H9 (cell line): ENCODE measurements around the gene MALT1. TPM values are rescaled to one million over a fixed set of nuclear protein-coding genes. Genes with fewer than 3 reads are reported as not detected.

Experiments
- DNase-seq: peaks from one replicate; pipeline ENCODE4 v3.0.0-alpha.2; 2017
- H2AFZ ChIP-seq: one replicate; pipeline ENCODE4 v1.6.1; 2013; ENCODE audit warnings: mild to moderate bottlenecking, low read length, control low read depth, moderate library complexity
- H2AK5ac ChIP-seq: 2 replicates; pipeline ENCODE4 v1.6.1; 2013; ENCODE audit warnings: low read length, control low read depth, mixed read lengths; ENCODE audit not compliant: insufficient read length
- H2BK120ac ChIP-seq: one replicate; pipeline ENCODE4 v1.6.1; 2013; ENCODE audit warnings: low read depth, mild to moderate bottlenecking, low read length, control low read depth, inconsistent platforms; ENCODE audit not compliant: poor library complexity, severe bottlenecking
- H2BK12ac ChIP-seq: 2 replicates; pipeline ENCODE4 v1.6.1; 2013; ENCODE audit warnings: low read length, control low read depth, mixed read lengths, low read depth; ENCODE audit not compliant: insufficient read length
- H2BK15ac ChIP-seq: 2 replicates; pipeline ENCODE4 v1.6.1; 2013; ENCODE audit warnings: low read depth, low read length, control low read depth
- H2BK20ac ChIP-seq: one replicate; pipeline ENCODE4 v1.6.1; 2013; ENCODE audit warnings: low read depth, mild to moderate bottlenecking, low read length, control low read depth, inconsistent platforms; ENCODE audit not compliant: poor library complexity, severe bottlenecking
- H2BK5ac ChIP-seq: 2 replicates; pipeline ENCODE4 v1.6.1; 2013; ENCODE audit warnings: low read length, control low read depth, mixed read lengths; ENCODE audit not compliant: insufficient read length
- H3K14ac ChIP-seq: 2 replicates; pipeline ENCODE4 v1.6.1; 2013; ENCODE audit warnings: low read length, control low read depth; ENCODE audit not compliant: insufficient read depth
- H3K18ac ChIP-seq: 2 replicates; pipeline ENCODE4 v1.6.1; 2013; ENCODE audit warnings: low read depth, mild to moderate bottlenecking, mixed read lengths, low read length, control low read depth; ENCODE audit not compliant: insufficient read length
- H3K23ac ChIP-seq: 2 replicates; pipeline ENCODE4 v1.6.1; 2013; ENCODE audit warnings: low read length, control low read depth, mixed read lengths, low read depth; ENCODE audit not compliant: insufficient read length
- H3K23me2 ChIP-seq: 2 replicates; pipeline ENCODE4 v1.6.1; 2013; ENCODE audit warnings: low read depth, mild to moderate bottlenecking, mixed read lengths, low read length, control low read depth; ENCODE audit not compliant: insufficient read length, poor library complexity, severe bottlenecking
- H3K27ac ChIP-seq: 2 replicates; pipeline ENCODE4 v1.5.1; 2013; ENCODE audit warnings: low read length, control low read depth, mixed read lengths, low read depth; ENCODE audit not compliant: insufficient read length
- H3K27me3 ChIP-seq: 2 replicates; pipeline ENCODE4 v1.6.1; 2013; ENCODE audit warnings: low read length, control low read depth, inconsistent platforms; ENCODE audit not compliant: insufficient read depth
- H3K4ac ChIP-seq: 2 replicates; pipeline ENCODE4 v1.6.1; 2013; ENCODE audit warnings: low read depth, mild to moderate bottlenecking, control low read depth, inconsistent platforms, low read length, moderate library complexity
- H3K4me1 ChIP-seq: 2 replicates; pipeline ENCODE4 v1.6.1; 2013; ENCODE audit warnings: low read length, control low read depth, inconsistent platforms; ENCODE audit not compliant: insufficient read depth
- H3K4me2 ChIP-seq: 2 replicates; pipeline ENCODE4 v1.6.1; 2013; ENCODE audit warnings: low read length, control low read depth, mixed read lengths; ENCODE audit not compliant: insufficient read length, insufficient read depth
- H3K56ac ChIP-seq: 2 replicates; pipeline ENCODE4 v1.6.1; 2013; ENCODE audit warnings: low read depth, mild to moderate bottlenecking, mixed read lengths, low read length, control low read depth; ENCODE audit not compliant: insufficient read length
- H3K79me1 ChIP-seq: 2 replicates; pipeline ENCODE4 v1.6.1; 2013; ENCODE audit warnings: low read depth, mild to moderate bottlenecking, moderate library complexity, low read length, control low read depth, inconsistent platforms; ENCODE audit not compliant: insufficient read depth, poor library complexity, severe bottlenecking
- H3K79me2 ChIP-seq: 2 replicates; pipeline ENCODE4 v1.6.1; 2013; ENCODE audit warnings: low read length, control low read depth, inconsistent platforms; ENCODE audit not compliant: insufficient read depth
- H3K9ac ChIP-seq: 2 replicates; pipeline ENCODE4 v1.6.1; 2013; ENCODE audit warnings: low read length, control low read depth, mixed read lengths; ENCODE audit not compliant: insufficient read length; ENCODE audit errors: extremely low read depth
- H3K9me3 ChIP-seq: one replicate; pipeline ENCODE4 v1.6.1; 2013; ENCODE audit warnings: low read depth, low read length, inconsistent platforms; ENCODE audit not compliant: control insufficient read depth
- H3T11ph ChIP-seq: one replicate; pipeline ENCODE4 v1.6.1; 2013; ENCODE audit warnings: mild to moderate bottlenecking, low read length, control low read depth, inconsistent platforms
- H4K20me1 ChIP-seq: one replicate; pipeline ENCODE4 v1.6.1; 2013; ENCODE audit not compliant: control insufficient read depth, insufficient read length, insufficient read depth
- H4K5ac ChIP-seq: 2 replicates; pipeline ENCODE4 v1.6.1; 2013; ENCODE audit warnings: low read depth, mild to moderate bottlenecking, mixed read lengths, low read length, control low read depth; ENCODE audit not compliant: insufficient read length
- H4K8ac ChIP-seq: replicated peaks from 2 replicates; pipeline ENCODE4 v1.6.1; 2013; ENCODE audit warnings: low read length, control low read depth, mixed read lengths, low read depth; ENCODE audit not compliant: insufficient read length
- H4K91ac ChIP-seq: 2 replicates; pipeline ENCODE4 v1.6.1; 2013; ENCODE audit warnings: low read depth, mild to moderate bottlenecking, moderate library complexity, mixed read lengths, low read length, control low read depth; ENCODE audit not compliant: insufficient read length
- H3K27ac Mint-ChIP-seq, 3 experiments: 2 replicates in 2 of 3; 3 replicates in 1 of 3; pipeline ENCODE4 v1.8.0; 2020 to 2021; ENCODE audit warnings: mixed read lengths in 3 of 3, mild to moderate bottlenecking in 1 of 3, moderate library complexity in 1 of 3
- H3K27me3 Mint-ChIP-seq: 2 replicates; pipeline ENCODE4 v1.8.0; 2021; ENCODE audit warnings: low read depth, mild to moderate bottlenecking, moderate library complexity, mixed read lengths
- H3K36me3 Mint-ChIP-seq, 3 experiments: 2 replicates in 2 of 3; 3 replicates in 1 of 3; pipeline ENCODE4 v1.8.0; 2020 to 2021; ENCODE audit warnings: low read depth in 3 of 3, mixed read lengths in 3 of 3; ENCODE audit not compliant: insufficient read depth in 1 of 3
- H3K4me1 Mint-ChIP-seq, 2 experiments: 2 replicates each; pipeline ENCODE4 v1.8.0; 2020; ENCODE audit warnings: mixed read lengths in 2 of 2
- H3K4me3 Mint-ChIP-seq, 2 experiments: 2 replicates in 1 of 2; 3 replicates in 1 of 2; pipeline ENCODE4 v1.8.0; 2020 to 2021; ENCODE audit warnings: mild to moderate bottlenecking in 2 of 2, mixed read lengths in 2 of 2, moderate library complexity in 1 of 2
- H3K9me3 Mint-ChIP-seq, 2 experiments: 2 replicates in 1 of 2; 3 replicates in 1 of 2; pipeline ENCODE4 v1.8.0; 2020; ENCODE audit warnings: mild to moderate bottlenecking in 2 of 2, mixed read lengths in 2 of 2, moderate library complexity in 1 of 2
- WGBS: extraction: QIAGEN DNeasy Blood & Tissue Kit; methylation state at CpG from one replicate; pipeline ENCODE4 v1.1.7; 2013; ENCODE audit warnings: missing lambda C conversion rate, low lambda C conversion rate, mixed read lengths; ENCODE audit not compliant: insufficient read length; ENCODE audit errors: extremely low coverage; 5-methylcytosine and 5-hydroxymethylcytosine counted together
- total RNA-seq: library from RNA; stranded (reverse); gene quantifications from 2 replicates; pipeline ENCODE4 v1.2.1, GENCODE V29; 2021
- TF ChIP-seq, protein P1 (sequence below): fragments of 200-600 bp; sonication (generic); conservative IDR thresholded peaks from 3 replicates; pipeline ENCODE4 v1.8.0; 2021; ENCODE audit warnings: antibody characterized with exemption, mild to moderate bottlenecking

Gene MALT1
- total RNA-seq, 1 experiment from 2014 or later: 18.1 TPM

- Mint-ChIP-seq H3K9me3 (no peaks in the 10 kb centered on the region), H3K4me1 (peaks cover 0 to 2% of the 10 kb centered on the region in 2 experiments; a peak in 2 of 4 replicates), H3K36me3 (no peaks in the 10 kb centered on the region), H3K4me3 (no peak overlapping the region), H3K27ac (no peak overlapping the region), H3K27me3 (no peaks in the 10 kb centered on the region)
- TF ChIP-seq, protein P1, sequence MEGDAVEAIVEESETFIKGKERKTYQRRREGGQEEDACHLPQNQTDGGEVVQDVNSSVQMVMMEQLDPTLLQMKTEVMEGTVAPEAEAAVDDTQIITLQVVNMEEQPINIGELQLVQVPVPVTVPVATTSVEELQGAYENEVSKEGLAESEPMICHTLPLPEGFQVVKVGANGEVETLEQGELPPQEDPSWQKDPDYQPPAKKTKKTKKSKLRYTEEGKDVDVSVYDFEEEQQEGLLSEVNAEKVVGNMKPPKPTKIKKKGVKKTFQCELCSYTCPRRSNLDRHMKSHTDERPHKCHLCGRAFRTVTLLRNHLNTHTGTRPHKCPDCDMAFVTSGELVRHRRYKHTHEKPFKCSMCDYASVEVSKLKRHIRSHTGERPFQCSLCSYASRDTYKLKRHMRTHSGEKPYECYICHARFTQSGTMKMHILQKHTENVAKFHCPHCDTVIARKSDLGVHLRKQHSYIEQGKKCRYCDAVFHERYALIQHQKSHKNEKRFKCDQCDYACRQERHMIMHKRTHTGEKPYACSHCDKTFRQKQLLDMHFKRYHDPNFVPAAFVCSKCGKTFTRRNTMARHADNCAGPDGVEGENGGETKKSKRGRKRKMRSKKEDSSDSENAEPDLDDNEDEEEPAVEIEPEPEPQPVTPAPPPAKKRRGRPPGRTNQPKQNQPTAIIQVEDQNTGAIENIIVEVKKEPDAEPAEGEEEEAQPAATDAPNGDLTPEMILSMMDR: no peak
- no peak overlapping the region for H2BK15ac ChIP-seq
- H3K4ac ChIP-seq: no peak overlapping the region
- no peak overlapping the region for H4K5ac ChIP-seq
- H3K79me1 ChIP-seq: no peaks in the 10 kb centered on the region
- H3K79me2 ChIP-seq: no peaks in the 10 kb centered on the region
- H4K91ac ChIP-seq: no peak overlapping the region
- no peak overlapping the region for H3K56ac ChIP-seq
- no peak overlapping the region for H3K23ac ChIP-seq
- H3K14ac ChIP-seq: no peak overlapping the region
- H3K18ac ChIP-seq: no peak overlapping the region
- no peak overlapping the region for H4K8ac ChIP-seq
- no peak overlapping the region for H2BK120ac ChIP-seq
- no peak overlapping the region for H2AFZ ChIP-seq
- H3K9ac ChIP-seq: no peak overlapping the region
- no peak overlapping the region for H3K4me2 ChIP-seq
- H2BK20ac ChIP-seq: no peak overlapping the region
- no peak for DNase-seq
- H3K9me3 ChIP-seq: no peaks in the 10 kb centered on the region
- H4K20me1 ChIP-seq: no peaks in the 10 kb centered on the region
- no peaks in the 10 kb centered on the region for H3K27me3 ChIP-seq
- no CpG with 5 or more reads among the region's 1 CpG for WGBS
- no peak overlapping the region for H3T11ph ChIP-seq
- H2BK12ac ChIP-seq: no peak overlapping the region
- no peak overlapping the region for H3K27ac ChIP-seq
- no peaks in the 10 kb centered on the region for H3K4me1 ChIP-seq
- no peaks in the 10 kb centered on the region for H3K23me2 ChIP-seq
- no peak overlapping the region for H2BK5ac ChIP-seq
- no peak overlapping the region for H2AK5ac ChIP-seq
Measured at GRCh38 chr18:58714821-58715220, 43.6 kb downstream of the MALT1 start.
